Lung (tissue), 12 donors: Measurements from ENCODE around the gene FGF21. TPM values are rescaled to one million over a fixed set of nuclear protein-coding genes. Genes with fewer than 3 reads are reported as not detected.
A peak's percentile ranks its signal among the peaks of the same experiment; 100 is the strongest.

ENCODE experiments used
- ATAC-seq: fragments of 200-7000 bp; cut with Tn5 transposase; one replicate; pipeline ENCODE4 v1.9.1; 2020; ENCODE audit warnings: moderate number of reproducible peaks; ENCODE audit not compliant: insufficient read depth, low FRiP score
- DNase-seq, 3 donors: peaks; one replicate each; pipeline ENCODE4 v3.0.0-alpha.2; 2013 to 2017
- H3K27ac ChIP-seq, 2 donors: one replicate each; pipeline ENCODE4 v1.5.1; 2013; ENCODE audit warnings: mild to moderate bottlenecking in 2 of 2, moderate library complexity in 2 of 2, control low read depth in 1 of 2, inconsistent platforms in 1 of 2, low read depth in 1 of 2, low read length in 1 of 2
- H3K27me3 ChIP-seq, 3 donors: one replicate each; pipeline ENCODE4 v1.5.1; 2013; ENCODE audit warnings: low read length in 2 of 3; ENCODE audit not compliant: control insufficient read depth in 3 of 3, insufficient read depth in 3 of 3
- H3K36me3 ChIP-seq, 4 donors: one replicate each; pipeline ENCODE4 v1.5.1; 2013; ENCODE audit warnings: low read length in 4 of 4, mild to moderate bottlenecking in 1 of 4, moderate library complexity in 1 of 4; ENCODE audit not compliant: control insufficient read depth in 4 of 4, insufficient read depth in 4 of 4
- H3K4me1 ChIP-seq, 5 donors: one replicate each; pipeline ENCODE4 v1.5.1; 2013; ENCODE audit warnings: low read length in 5 of 5, mild to moderate bottlenecking in 2 of 5, moderate library complexity in 1 of 5; ENCODE audit not compliant: control insufficient read depth in 5 of 5, insufficient read depth in 5 of 5
- H3K4me3 ChIP-seq: one replicate; pipeline ENCODE4 v1.5.1; 2013; ENCODE audit warnings: mild to moderate bottlenecking, control low read depth, moderate library complexity
- H3K9ac ChIP-seq, 2 donors: one replicate each; pipeline ENCODE4 v1.5.1; 2013; ENCODE audit warnings: low read length in 2 of 2, control low read depth in 1 of 2; ENCODE audit not compliant: insufficient read depth in 1 of 2
- H3K9me3 ChIP-seq, 4 donors: one replicate each; pipeline ENCODE4 v1.5.1; 2013; ENCODE audit warnings: low read length in 3 of 4, mild to moderate bottlenecking in 1 of 4, moderate library complexity in 1 of 4; ENCODE audit not compliant: control insufficient read depth in 4 of 4, insufficient read depth in 3 of 4
- CTCF ChIP-seq: IDR thresholded peaks from 2 replicates; pipeline ENCODE4 v1.5.1; 2012; ENCODE audit warnings: mild to moderate bottlenecking; ENCODE audit errors: control extremely low read depth, extremely low read depth
- WGBS, 2 donors: extraction: QIAGEN DNeasy Blood & Tissue Kit; methylation state at CpG; one replicate each; pipeline ENCODE4 v1.1.7; 2013; 5-methylcytosine and 5-hydroxymethylcytosine counted together
- polyA plus RNA-seq, 2 donors: library from polyadenylated mRNA; stranded (reverse); fragments of 200-250 nt; gene quantifications; one replicate each; pipeline ENCODE4 v1.2.1, GENCODE V29; 2013
- total RNA-seq, 2 donors: library from RNA; depleted of rRNA in 1 of 2; stranded (reverse); fragments of >200 nt in 1 of 2; gene quantifications; one replicate each; pipeline ENCODE4 v1.2.1, GENCODE V29; 2014 to 2021
- donor health status: control.
- donor health status: control.
- donor health status: Bipolar disorder and iron deficiency.
- donor health status: healthy.
- donor health status: DM: yes; HTN: yes; CAD: no.

The FGF21 gene
- total and polyA plus RNA-seq, 4 donors, result not detected

GRCh38 chr19:48795685-48796070 lies 40.4 kb downstream of the FGF21 start:
- Histone ChIP-seq H3K9me3 (no peaks in the 10 kb centered on the region), H3K36me3 (peaks cover 0 to 3% (median 0%) of the 10 kb centered on the region in 4 donors), H3K4me3 (no peak overlapping the region), H3K4me1 (peaks cover 0 to 12% (median 3%) of the 10 kb centered on the region in 5 donors), H3K9ac (peak overlapping the region; percentile 25 to 47), H3K27me3 (no peaks in the 10 kb centered on the region), H3K27ac (peak overlapping the region; percentile 35 to 36)
- 71 to 81% methylated on average over 2 of the region's 2 CpGs for WGBS, 2 donors
- DNase-seq (no peak), ATAC-seq (no peak)
- TF ChIP-seq CTCF, result no peak

GRCh38 chr19:48796298-48797083 lies 41.2 kb downstream of the FGF21 start:
- Histone ChIP-seq H3K9ac (no peak overlapping the region), H3K4me3 (no peak overlapping the region), H3K27ac (peak overlapping the region in 1 of 2 donors; percentile 58), H3K9me3 (no peaks in the 10 kb centered on the region), H3K4me1 (peaks cover 0 to 12% (median 3%) of the 10 kb centered on the region in 5 donors), H3K36me3 (peaks cover 0 to 6% (median 0%) of the 10 kb centered on the region in 4 donors), H3K27me3 (no peaks in the 10 kb centered on the region)
- DNase-seq (no peak), ATAC-seq (no peak)
- no peak for TF ChIP-seq CTCF
- WGBS, 2 donors, result 92 to 93% methylated on average over 20 of the region's 20 CpGs

GRCh38 chr19:48797103-48797502 lies 41.8 kb downstream of the FGF21 start:
- no peak overlapping the region for H3K27ac ChIP-seq
- ATAC-seq, result no peak
- no peak overlapping the region for H3K9ac ChIP-seq
- H3K27me3 ChIP-seq, result no peaks in the 10 kb centered on the region
- TF ChIP-seq CTCF, result no peak
- no peaks in the 10 kb centered on the region for H3K9me3 ChIP-seq
- H3K36me3 ChIP-seq, result peaks cover 0 to 6% (median 0%) of the 10 kb centered on the region in 4 donors
- 84 to 90% methylated on average over 7 of the region's 7 CpGs for WGBS, 2 donors
- peaks cover 0 to 12% (median 3%) of the 10 kb centered on the region in 5 donors for H3K4me1 ChIP-seq
- no peak overlapping the region for H3K4me3 ChIP-seq
- DNase-seq, result no peak

- H3K9me3 ChIP-seq, result no peaks in the 10 kb centered on the region
- WGBS, 2 donors, result 74 to 78% methylated on average over 6 of the region's 6 CpGs
- no peak for TF ChIP-seq CTCF
- H3K27ac ChIP-seq, result no peak overlapping the region
- no peak overlapping the region for H3K9ac ChIP-seq
- DNase-seq (no peak), ATAC-seq (no peak)
- H3K4me1 ChIP-seq, result peaks cover 0 to 12% (median 3%) of the 10 kb centered on the region in 5 donors
- no peak overlapping the region for H3K4me3 ChIP-seq
- no peaks in the 10 kb centered on the region for H3K27me3 ChIP-seq
- peaks cover 0 to 6% (median 0%) of the 10 kb centered on the region in 4 donors for H3K36me3 ChIP-seq
These were observed 43.6 kb downstream of the FGF21 start for GRCh38 chr19:48798937-48799336.
